GM23248 (cell line): ENCODE data around the gene TNS3. TPM values are rescaled to one million over a fixed set of nuclear protein-coding genes. Genes with fewer than 3 reads are reported as not detected.

Experiments
- DNase-seq: peaks from one replicate; pipeline ENCODE4 v3.0.0-alpha.2; 2015
- H2AFZ ChIP-seq: fragments of 200-600 bp; sonication (generic); 2 replicates; pipeline ENCODE4 v1.6.1; 2016; ENCODE audit warnings: antibody characterized with exemption
- H3F3A ChIP-seq: fragments of 200-600 bp; sonication (generic); 2 replicates; pipeline ENCODE4 v1.6.1; 2016; ENCODE audit warnings: mild to moderate bottlenecking, antibody characterized with exemption, mixed run types; ENCODE audit not compliant: insufficient read depth
- H3K27ac ChIP-seq: fragments of 200-600 bp; sonication (generic); 2 replicates; pipeline ENCODE4 v1.5.1; 2016; ENCODE audit warnings: mild to moderate bottlenecking
- H3K27me3 ChIP-seq: fragments of 200-600 bp; sonication (generic); replicated peaks from 2 replicates; pipeline ENCODE4 v1.6.1; 2016; ENCODE audit warnings: mild to moderate bottlenecking; ENCODE audit not compliant: insufficient read depth
- H3K36me3 ChIP-seq: fragments of 200-600 bp; sonication (generic); 2 replicates; pipeline ENCODE4 v1.6.1; 2016; ENCODE audit warnings: low read depth, mild to moderate bottlenecking
- H3K4me1 ChIP-seq: fragments of 200-600 bp; sonication (generic); 2 replicates; pipeline ENCODE4 v1.6.1; 2016; ENCODE audit warnings: mild to moderate bottlenecking; ENCODE audit not compliant: insufficient read depth
- H3K4me2 ChIP-seq: fragments of 200-600 bp; sonication (generic); one replicate; pipeline ENCODE4 v1.6.1; 2016; ENCODE audit warnings: mild to moderate bottlenecking; ENCODE audit not compliant: unreplicated experiment
- H3K4me3 ChIP-seq: fragments of 200-600 bp; sonication (generic); 2 replicates; pipeline ENCODE4 v1.5.1; 2016; ENCODE audit warnings: mild to moderate bottlenecking
- H3K79me2 ChIP-seq: fragments of 200-600 bp; sonication (generic); 2 replicates; pipeline ENCODE4 v1.6.1; 2016; ENCODE audit warnings: mild to moderate bottlenecking; ENCODE audit not compliant: insufficient read depth
- H3K9ac ChIP-seq: fragments of 200-600 bp; sonication (generic); 2 replicates; pipeline ENCODE4 v1.6.1; 2016; ENCODE audit warnings: mild to moderate bottlenecking
- H3K9me2 ChIP-seq: fragments of 200-600 bp; sonication (generic); 2 replicates; pipeline ENCODE4 v1.6.1; 2016; ENCODE audit warnings: mixed run types, mild to moderate bottlenecking, moderate library complexity; ENCODE audit not compliant: insufficient read depth
- H3K9me3 ChIP-seq: fragments of 200-600 bp; sonication (generic); one replicate; pipeline ENCODE4 v1.6.1; 2017; ENCODE audit warnings: low read depth
- H4K20me1 ChIP-seq: fragments of 200-600 bp; sonication (generic); 2 replicates; pipeline ENCODE4 v1.6.0; 2016; ENCODE audit not compliant: insufficient read depth
- EZH2 ChIP-seq: fragments of 200-600 bp; sonication (generic); IDR thresholded peaks from 2 replicates; pipeline ENCODE4 v1.6.1; 2018; ENCODE audit warnings: antibody characterized with exemption, mild to moderate bottlenecking; ENCODE audit not compliant: insufficient read depth, poor library complexity, severe bottlenecking
- EZH2phosphoT487 ChIP-seq: fragments of 200-600 bp; sonication (generic); IDR thresholded peaks from 2 replicates; pipeline ENCODE4 v1.6.1; 2018; ENCODE audit warnings: antibody characterized with exemption, moderate library complexity, mild to moderate bottlenecking, low read depth; ENCODE audit not compliant: insufficient read depth
- WGBS, 2 experiments: methylation state at CpG; one replicate each; pipeline ENCODE4 v1.1.6; 2015 to 2017; ENCODE audit warnings: low lambda C conversion rate in 2 of 2, low coverage in 1 of 2; ENCODE audit errors: missing lambda C conversion rate in 2 of 2; 5-methylcytosine and 5-hydroxymethylcytosine counted together
- in situ Hi-C: fragments of 300-500 bp; cut with MboI; formaldehyde crosslinking; loops from 2 replicates; pipeline ENCODE4 v1.15.0; 2020
- polyA plus RNA-seq: library from polyadenylated mRNA; unstranded; fragments of >200 nt; fragmentation: Nextera tagmentation; extraction: Ambion mirVana; gene quantifications from 2 replicates; pipeline ENCODE4 v1.2.1, GENCODE V29; 2016
- total RNA-seq: library from RNA; depleted of rRNA; stranded (reverse); fragments of >200 nt; shearing (Covaris generic); gene quantifications from 2 replicates; pipeline ENCODE4 v1.2.3, GENCODE V29; 2014

The TNS3 gene
- total and polyA plus RNA-seq, 2 experiments from 2014 or later = 18.6 to 47.0 TPM

GRCh38 chr7:47529826-47530555 is 51.9 kb downstream of the TNS3 start:
- TF ChIP-seq EZH2 = no peak
- no peak for TF ChIP-seq EZH2phosphoT487

GRCh38 chr7:47529405-47529804 is 52.5 kb downstream of the TNS3 start:
- Histone ChIP-seq H3K79me2 (peaks cover 60% of the 10 kb centered on the region), H3K27ac (no peak overlapping the region)

More at GRCh38 chr7:47529826-47530555, 51.9 kb downstream of the TNS3 start:
- peaks cover 11% of the 10 kb centered on the region; the same call in 1 of the 2 replicates for H3K36me3 ChIP-seq
- H3K4me3 ChIP-seq = no peak overlapping the region
- H3K27ac ChIP-seq = no peak overlapping the region
- no peaks in the 10 kb centered on the region for H3K9me3 ChIP-seq
- H3K4me1 ChIP-seq = no peaks in the 10 kb centered on the region
- no peaks in the 10 kb centered on the region for H4K20me1 ChIP-seq
- in situ Hi-C loops = no loop called here
- no peak overlapping the region for H3K4me2 ChIP-seq
- 97 to 98% methylated on average over 6 of the region's 6 CpGs for WGBS, 2 experiments
- peaks cover 62% of the 10 kb centered on the region for H3K79me2 ChIP-seq
- H3K9ac ChIP-seq = no peak overlapping the region
- no peaks in the 10 kb centered on the region for H3K9me2 ChIP-seq
- no peak for DNase-seq
- peaks cover 5% of the 10 kb centered on the region; the same call in 1 of the 2 replicates for H3F3A ChIP-seq
- no peaks in the 10 kb centered on the region for H3K27me3 ChIP-seq
- H2AFZ ChIP-seq = no peak overlapping the region

GRCh38 chr7:47528471-47528870 is 53.4 kb downstream of the TNS3 start:
- Histone ChIP-seq H3K9me2 (no peaks in the 10 kb centered on the region), H3K4me1 (no peaks in the 10 kb centered on the region), H2AFZ (no peak overlapping the region), H3K27me3 (no peaks in the 10 kb centered on the region), H3K27ac (no peak overlapping the region), H3F3A (no peaks in the 10 kb centered on the region), H3K9ac (no peak overlapping the region), H3K79me2 (peaks cover 50% of the 10 kb centered on the region), H3K9me3 (no peaks in the 10 kb centered on the region), H3K4me3 (no peak overlapping the region), H3K4me2 (no peak overlapping the region), H4K20me1 (no peaks in the 10 kb centered on the region), H3K36me3 (peaks cover 11% of the 10 kb centered on the region; the same call in 1 of the 2 replicates)
- no peak for DNase-seq
- no peak for TF ChIP-seq EZH2phosphoT487
- TF ChIP-seq EZH2 = no peak
- WGBS, 2 experiments = 95 to 97% methylated on average over 6 of the region's 6 CpGs
- in situ Hi-C loops = no loop called here

More at GRCh38 chr7:47529405-47529804, 52.5 kb downstream of the TNS3 start:
- Histone ChIP-seq H4K20me1 (no peaks in the 10 kb centered on the region), H3K9ac (no peak overlapping the region), H3F3A (0 out of 2 replicates have a peak, but pooled peaks cover under 1% of the 10 kb centered on the region), H3K36me3 (peaks cover 11% of the 10 kb centered on the region; the same call in 1 of the 2 replicates), H3K4me1 (no peaks in the 10 kb centered on the region), H3K9me2 (no peaks in the 10 kb centered on the region), H3K27me3 (no peaks in the 10 kb centered on the region), H3K9me3 (no peaks in the 10 kb centered on the region), H2AFZ (no peak overlapping the region), H3K4me2 (no peak overlapping the region), H3K4me3 (no peak overlapping the region)
- in situ Hi-C loops = no loop called here
- no peak for TF ChIP-seq EZH2phosphoT487
- no peak for TF ChIP-seq EZH2
- DNase-seq = no peak
- 69 to 82% methylated on average over 1 of the region's 1 CpG for WGBS, 2 experiments

GRCh38 chr7:47526466-47526865 is 55.4 kb downstream of the TNS3 start:
- WGBS, 2 experiments = 91 to 94% methylated on average over 6 of the region's 6 CpGs
- TF ChIP-seq EZH2phosphoT487 (no peak), EZH2 (no peak)
- H2AFZ ChIP-seq = no peak overlapping the region

More at GRCh38 chr7:47526466-47526865, 55.4 kb downstream of the TNS3 start:
- Histone ChIP-seq H3F3A (no peaks in the 10 kb centered on the region), H3K9ac (no peak overlapping the region), H3K4me1 (no peaks in the 10 kb centered on the region), H3K9me3 (no peaks in the 10 kb centered on the region), H3K4me2 (no peak overlapping the region), H3K27me3 (no peaks in the 10 kb centered on the region), H3K27ac (no peak overlapping the region), H3K79me2 (peaks cover 34% of the 10 kb centered on the region), H3K9me2 (no peaks in the 10 kb centered on the region), H4K20me1 (no peaks in the 10 kb centered on the region), H3K4me3 (no peak overlapping the region), H3K36me3 (peaks cover 11% of the 10 kb centered on the region; the same call in 1 of the 2 replicates)
- in situ Hi-C loops = no loop called here
- no peak for DNase-seq
